NB4 (cell line): Measurements from ENCODE around the gene ODR4.

Experiments used
- DNase-seq: peaks from one replicate; pipeline ENCODE4 v3.0.0; 2010; ENCODE audit warnings: low read depth
- H3K4me3 ChIP-seq: one replicate; pipeline ENCODE4 v1.5.1; 2011; ENCODE audit warnings: mild to moderate bottlenecking, low read depth, low read length, moderate library complexity
- CTCF ChIP-seq: IDR thresholded peaks from one replicate; pipeline ENCODE4 v1.5.1; 2012; ENCODE audit warnings: low read depth, low read length
- MAX ChIP-seq: IDR thresholded peaks from 2 replicates; pipeline ENCODE4 v1.6.1; 2011; ENCODE audit warnings: low read depth, low read length
- MYC ChIP-seq: IDR thresholded peaks from 2 replicates; pipeline ENCODE4 v1.6.1; 2011; ENCODE audit warnings: low read depth, low read length
- POLR2A ChIP-seq: IDR thresholded peaks from 2 replicates; pipeline ENCODE4 v1.6.1; 2011; ENCODE audit warnings: mild to moderate bottlenecking; ENCODE audit not compliant: insufficient read length; ENCODE audit errors: extremely low read depth

The ODR4 gene

GRCh38 chr1:186418503-186418902 is 42.9 kb downstream of the ODR4 start:
- no peak for TF ChIP-seq MYC
- TF ChIP-seq CTCF, result no peak
- no peak for TF ChIP-seq MAX
- no peak for TF ChIP-seq POLR2A
- no peak overlapping the region for H3K4me3 ChIP-seq
- no peak for DNase-seq

GRCh38 chr1:186420311-186420710 is 44.7 kb downstream of the ODR4 start:
- H3K4me3 ChIP-seq, result no peak overlapping the region
- DNase-seq, result no peak
- no peak for TF ChIP-seq MYC
- no peak for TF ChIP-seq POLR2A
- TF ChIP-seq CTCF, result no peak
- no peak for TF ChIP-seq MAX

GRCh38 chr1:186420923-186421322 is 45.3 kb downstream of the ODR4 start:
- DNase-seq, result no peak
- H3K4me3 ChIP-seq, result no peak overlapping the region
- no peak for TF ChIP-seq POLR2A
- no peak for TF ChIP-seq MYC
- TF ChIP-seq CTCF, result no peak
- TF ChIP-seq MAX, result no peak

- DNase-seq, result no peak
- H3K4me3 ChIP-seq, result no peak overlapping the region
- no peak for TF ChIP-seq POLR2A
- no peak for TF ChIP-seq MAX
- TF ChIP-seq CTCF, result no peak
- TF ChIP-seq MYC, result no peak
Observed at GRCh38 chr1:186421446-186421845, 45.8 kb downstream of the ODR4 start.

GRCh38 chr1:186424539-186424938 is 48.9 kb downstream of the ODR4 start:
- no peak for DNase-seq
- H3K4me3 ChIP-seq, result no peak overlapping the region
- TF ChIP-seq MAX (no peak), CTCF (no peak), MYC (no peak), POLR2A (no peak)

- no peak for TF ChIP-seq CTCF
- TF ChIP-seq MYC, result no peak
- no peak for TF ChIP-seq MAX
- DNase-seq, result no peak
- no peak overlapping the region for H3K4me3 ChIP-seq
Observed at GRCh38 chr1:186426118-186426517, 50.5 kb downstream of the ODR4 start.
